Suppressor macrophage (primary cell): Measurements from ENCODE around the gene WDR70.
A peak's percentile ranks its signal among the peaks of the same experiment; 100 is the strongest.
"Not testable (repeated sequence)": the region's sequence is repeated elsewhere in the genome, so short reads cannot be mapped to it uniquely, and the experiment has no call there.

Source experiments
- DNase-seq, 4 experiments: peaks; one replicate each; pipeline ENCODE4 v3.0.0-alpha.2; 2020 to 2022

Gene WDR70

DNA sequence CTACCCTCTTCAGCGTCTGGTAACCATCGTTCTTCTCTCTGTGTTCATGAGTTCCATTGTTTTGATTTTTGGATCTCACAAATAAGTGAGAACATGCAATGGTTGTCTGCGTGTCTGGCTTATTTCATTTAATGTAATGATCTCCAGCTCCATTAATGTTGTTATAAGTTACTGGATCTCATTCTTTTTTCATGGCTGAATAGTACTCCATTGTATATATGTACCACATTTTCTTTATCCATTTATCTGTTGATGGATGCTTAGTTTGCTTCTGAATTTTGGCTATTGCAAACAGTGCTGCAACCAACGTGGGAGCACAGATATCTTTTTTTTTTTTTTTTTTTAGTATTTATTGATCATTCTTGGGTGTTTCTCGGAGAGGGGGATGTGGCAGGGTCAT lies 139.2 kb downstream of the WDR70 start:
- DNase-seq: not testable (repeated sequence)

DNA sequence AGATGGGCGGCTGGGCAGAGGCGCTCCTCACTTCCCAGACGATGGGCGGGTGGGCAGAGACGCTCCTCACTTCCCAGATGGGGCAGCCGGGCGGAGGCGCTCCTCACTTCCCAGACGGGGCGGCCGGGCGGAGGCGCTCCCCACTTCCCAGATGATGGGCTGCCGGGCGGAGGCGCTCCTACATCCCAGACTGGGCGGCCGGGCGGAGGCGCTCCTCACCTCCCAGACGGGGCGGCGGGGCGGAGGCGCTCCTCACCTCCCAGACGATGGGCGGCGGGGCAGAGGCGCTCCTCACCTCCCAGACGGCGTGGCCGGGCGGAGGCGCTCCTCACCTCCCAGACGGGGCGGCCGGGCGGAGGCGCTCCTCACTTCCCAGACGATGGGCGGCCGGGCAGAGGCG lies 140.2 kb downstream of the WDR70 start:
- no peak for DNase-seq

DNA sequence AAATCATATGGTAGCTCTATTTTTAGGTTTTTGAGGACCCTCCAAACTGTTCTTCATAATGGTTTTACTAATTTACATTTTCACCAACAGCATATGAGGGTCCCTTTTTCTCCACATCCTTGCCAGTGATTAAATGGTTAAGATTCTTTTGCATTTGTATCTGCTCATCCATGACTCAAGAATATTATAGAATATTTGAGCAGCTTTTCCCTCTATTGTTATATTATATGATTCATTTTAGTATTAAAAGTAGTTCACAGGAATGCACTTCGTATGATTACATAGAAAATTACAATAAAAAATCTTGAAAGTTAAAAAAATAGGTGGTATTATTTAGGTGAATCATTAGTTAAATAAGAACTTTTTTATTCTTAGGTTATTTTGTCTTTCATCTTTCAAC lies 140.7 kb downstream of the WDR70 start:
- DNase-seq: no peak

DNA sequence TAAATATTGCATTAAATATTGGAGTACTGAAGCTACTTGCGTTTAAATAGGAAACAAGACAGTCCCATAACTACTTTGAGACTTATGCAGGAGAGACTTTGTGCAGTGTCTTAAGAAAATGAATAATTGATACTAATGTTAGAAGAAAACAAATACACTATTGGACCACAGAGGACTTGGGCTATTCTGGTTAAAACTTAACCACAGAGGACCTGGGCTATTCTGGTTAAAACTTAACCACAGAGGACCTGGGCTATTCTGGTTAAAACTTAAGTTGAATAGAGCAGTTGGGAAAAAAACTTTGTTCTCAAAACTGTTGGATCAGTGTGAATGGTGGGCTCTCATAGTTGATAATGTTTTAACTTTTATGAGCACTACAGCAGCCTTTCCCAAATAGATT lies 141.7 kb downstream of the WDR70 start:
- DNase-seq: no peak

DNA sequence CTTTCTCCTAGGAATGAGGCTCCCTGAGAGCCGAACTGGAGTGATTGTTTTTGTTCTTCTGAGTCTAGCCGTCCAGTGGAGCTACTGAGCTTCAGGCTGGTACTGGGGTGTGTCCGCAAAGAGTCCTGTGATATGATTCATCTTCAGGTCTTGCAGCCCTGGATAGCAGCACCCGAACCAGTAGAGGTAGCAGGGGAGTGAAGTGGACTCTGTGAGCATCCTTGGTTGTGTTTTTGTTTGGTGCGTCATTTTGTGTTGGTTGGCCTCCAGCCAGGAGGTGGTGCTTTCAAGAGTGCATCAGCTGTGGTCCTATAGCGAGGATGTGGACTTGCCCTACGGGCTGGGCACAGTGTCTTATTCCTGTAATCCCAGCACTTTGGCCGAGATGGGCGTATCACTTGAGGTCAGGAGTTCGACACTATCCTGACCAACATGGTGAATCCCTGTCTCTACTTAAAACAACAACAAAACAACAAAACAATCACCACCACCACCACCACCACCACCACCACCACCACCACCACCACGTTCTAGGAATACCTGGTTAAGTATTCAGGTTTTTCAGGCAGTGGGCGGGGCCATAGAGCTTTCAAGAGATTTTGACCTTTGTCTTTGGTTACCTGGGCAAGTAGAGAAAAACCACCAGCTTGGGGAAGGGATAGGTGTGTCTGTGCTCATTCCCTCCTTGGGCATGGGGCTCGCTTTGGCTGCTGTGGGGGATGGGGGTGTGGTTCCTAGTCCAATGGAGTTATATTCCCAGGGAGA lies 154.0 kb downstream of the WDR70 start:
- no peak for DNase-seq

DNA sequence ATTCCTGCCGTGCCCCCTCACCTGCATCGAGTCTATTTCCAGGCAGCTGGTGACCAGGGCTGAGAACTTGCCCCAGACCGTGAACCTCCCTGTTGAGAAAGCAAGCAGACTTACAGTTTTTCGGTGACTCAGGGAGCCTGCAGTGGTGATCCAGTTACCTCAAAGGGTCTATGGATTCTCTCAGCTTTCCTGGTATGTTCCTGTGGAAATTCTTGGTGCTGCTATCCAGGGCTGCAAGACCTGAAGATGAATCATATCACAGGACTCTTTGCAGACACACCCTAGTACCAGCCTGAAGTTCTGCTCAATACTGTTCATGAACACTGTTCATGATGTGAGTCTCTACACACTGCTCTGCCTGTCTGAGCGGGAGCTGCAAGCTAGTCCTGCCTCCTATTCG lies 154.7 kb downstream of the WDR70 start:
- no peak for DNase-seq

DNA sequence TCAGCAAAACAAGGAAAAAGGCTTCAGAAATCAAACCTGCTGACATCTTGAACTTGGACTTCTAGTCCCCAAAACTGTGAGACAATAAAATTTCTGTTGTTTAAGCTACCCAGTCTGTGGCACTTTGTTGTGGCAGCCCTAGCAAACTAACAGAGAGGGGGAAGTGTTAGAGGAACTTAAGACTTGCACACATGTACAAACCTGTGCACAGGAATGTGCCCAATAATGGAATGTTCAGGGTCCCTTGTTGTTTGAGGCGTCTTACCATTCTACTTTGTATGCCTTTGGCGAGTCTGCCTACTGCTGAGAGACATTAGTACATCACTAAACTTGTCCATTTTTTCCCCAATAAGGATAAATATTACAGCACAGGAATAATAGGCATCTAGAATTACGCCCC lies 160.3 kb downstream of the WDR70 start:
- DNase-seq: no peak

DNA sequence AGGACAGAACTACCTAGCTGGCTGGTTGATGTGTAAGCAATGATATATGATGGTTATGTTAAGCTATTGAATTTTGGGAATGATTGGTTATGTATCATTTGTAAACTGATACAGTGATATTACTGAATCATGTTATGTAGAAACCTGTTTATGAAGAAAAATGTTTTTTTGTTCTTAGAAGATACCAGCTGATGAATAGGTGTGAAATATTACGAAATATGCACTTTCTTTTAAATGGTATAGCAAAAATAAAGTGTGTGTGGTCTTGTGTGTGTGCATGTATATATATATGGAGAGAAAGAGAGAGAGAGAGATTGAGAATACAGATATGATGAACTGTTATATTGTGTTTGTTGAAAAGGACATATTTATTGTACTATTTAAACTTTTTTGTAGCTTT lies 164.1 kb downstream of the WDR70 start:
- no peak for DNase-seq

DNA sequence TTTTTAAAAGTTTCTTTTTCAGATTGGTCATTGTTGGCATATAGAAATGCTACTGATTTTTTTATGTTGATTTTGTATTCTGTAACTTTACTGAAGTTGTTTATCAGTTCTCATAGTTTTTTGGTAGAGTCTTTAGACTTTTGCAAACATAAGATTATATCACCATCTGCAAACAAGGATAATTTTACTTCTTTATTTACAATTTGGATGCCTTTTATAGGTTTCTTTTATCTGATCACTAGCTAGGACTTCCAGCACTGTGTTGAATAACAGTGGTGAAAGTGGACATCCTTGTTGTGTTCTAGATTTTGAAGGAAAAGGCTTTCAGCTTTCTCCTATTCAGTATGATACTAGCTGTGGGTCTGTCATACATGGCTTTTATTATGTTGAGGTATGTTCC lies 170.3 kb downstream of the WDR70 start:
- DNase-seq: no peak

DNA sequence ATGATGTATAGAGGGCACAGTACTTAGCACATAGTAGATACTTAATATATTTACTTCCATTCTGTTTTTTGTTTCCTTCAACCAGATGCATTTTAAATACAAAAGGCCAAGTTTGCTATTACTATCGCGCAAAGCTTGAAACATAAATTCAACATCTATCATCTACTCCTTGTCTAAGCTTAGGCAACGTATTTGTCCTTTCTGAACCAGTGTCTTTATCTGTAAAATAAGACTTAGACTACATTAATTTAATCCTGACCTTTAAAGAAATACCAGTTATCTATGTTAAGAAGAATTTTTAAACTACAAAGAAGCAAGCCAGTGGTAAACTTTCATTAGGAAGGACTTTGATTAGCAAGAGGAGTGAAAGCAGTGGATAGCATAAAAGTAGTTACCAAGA lies 173.0 kb downstream of the WDR70 start:
- no peak for DNase-seq

DNA sequence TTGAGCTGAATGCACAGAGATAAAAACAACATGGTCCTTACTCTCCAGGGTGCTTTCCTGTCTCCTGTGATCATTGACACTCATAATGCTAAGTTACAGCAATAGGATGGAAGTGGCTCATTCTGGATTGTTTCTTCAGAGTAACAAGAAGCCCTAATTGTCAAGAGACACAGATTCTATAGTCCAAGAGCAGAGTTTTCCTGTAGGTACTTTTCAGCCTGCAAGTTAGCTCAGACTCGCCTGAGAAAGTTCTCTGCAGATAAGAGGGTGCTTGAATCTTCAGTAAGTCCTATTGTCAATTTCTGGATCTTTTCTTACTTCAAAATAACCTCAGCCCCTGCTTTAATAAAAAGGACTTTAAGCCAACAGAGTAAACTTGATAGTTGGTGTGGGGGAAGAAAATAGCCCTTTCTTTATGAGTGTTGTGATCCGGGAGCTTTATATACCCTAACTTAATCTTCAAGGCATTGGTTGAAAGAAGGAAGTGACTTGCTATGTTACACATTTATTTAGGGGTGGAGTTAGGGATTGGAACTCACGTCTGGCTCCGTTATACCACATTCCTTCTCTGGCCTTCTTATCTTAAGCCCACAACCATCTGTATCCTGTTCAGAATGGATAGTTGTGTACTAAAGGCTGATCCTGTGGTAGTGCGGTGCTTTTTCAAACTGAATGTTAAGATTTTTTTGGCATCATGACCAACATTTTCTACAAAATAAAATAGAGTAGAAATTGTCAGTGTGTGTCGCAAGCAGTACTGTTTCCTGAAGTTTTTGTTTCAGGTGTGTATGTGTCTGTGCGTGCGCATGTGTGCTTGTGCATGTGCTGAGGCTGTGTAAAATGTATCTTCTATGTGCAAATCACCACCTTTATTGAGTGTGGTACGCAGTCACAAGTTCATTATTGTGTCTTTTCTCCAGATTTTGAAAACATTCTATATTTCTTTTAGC lies 173.9 kb downstream of the WDR70 start:
- peak in 1 of 4 experiments; percentile 14 for DNase-seq

DNA sequence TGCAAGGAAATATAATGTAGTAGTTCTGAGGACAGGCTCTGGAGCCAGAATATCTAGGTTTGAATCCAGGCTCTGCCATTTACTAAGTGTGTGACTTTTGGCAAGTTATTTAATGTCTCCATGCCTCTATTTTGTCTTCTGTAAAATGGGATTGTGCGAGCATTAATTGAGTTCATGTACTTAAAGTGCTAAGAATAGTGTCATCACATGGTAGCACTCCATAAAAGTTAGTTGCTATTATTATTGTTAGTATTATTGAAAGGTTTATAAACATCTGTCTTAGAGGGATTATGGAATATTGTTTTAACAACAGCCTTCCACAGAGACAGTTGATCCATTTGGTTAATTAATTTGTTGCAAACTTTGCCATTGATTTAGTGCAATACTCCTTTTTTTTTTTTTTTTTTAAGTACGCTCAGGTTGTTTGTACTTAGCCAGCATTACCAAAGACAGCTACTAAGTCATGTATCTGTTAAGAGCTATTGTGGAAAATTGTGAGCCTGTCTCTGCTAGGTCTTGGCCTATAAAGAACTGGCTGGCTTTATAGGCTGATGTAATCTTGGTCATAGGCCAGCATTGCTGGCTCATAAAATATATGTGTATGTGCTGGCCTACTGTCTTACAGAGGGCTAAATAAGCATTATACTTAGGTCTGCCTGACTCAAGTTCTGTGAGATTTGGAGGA lies 174.7 kb downstream of the WDR70 start:
- DNase-seq: no peak

DNA sequence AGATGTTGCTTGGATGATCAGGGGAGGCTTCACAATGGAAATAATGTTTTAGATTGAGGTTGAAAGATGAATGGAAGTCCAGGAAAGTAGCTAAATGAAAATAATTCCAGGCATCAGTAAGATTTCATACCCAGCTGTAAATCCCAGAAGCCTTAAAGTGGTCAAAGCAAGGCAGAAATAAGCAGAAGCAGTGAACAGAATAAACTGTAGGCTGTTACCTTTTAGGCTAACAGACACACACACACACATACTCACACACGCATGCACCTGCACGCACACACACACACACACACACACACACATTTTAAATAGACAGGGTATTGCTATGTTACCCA lies 175.3 kb downstream of the WDR70 start:
- no peak for DNase-seq

DNA sequence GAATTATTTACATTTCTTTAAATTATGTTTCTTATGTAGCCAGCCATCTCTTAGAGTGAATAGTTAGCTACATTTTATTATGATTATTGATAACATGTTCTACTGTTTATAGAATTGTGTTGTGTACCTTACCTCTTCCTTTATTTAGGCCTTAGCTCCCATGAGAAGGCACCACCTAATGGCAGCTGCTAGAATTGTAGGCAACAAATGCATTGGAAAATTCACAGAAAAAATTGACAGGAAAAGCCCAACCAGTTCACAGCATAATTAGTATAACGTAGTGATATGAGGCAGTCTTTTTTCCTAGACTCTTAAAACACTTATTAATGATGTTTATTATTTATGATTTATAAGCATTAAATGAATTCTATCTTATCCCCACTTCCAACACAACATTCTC lies 175.8 kb downstream of the WDR70 start:
- DNase-seq: peak; percentile 8 to 43 (median 24)

DNA sequence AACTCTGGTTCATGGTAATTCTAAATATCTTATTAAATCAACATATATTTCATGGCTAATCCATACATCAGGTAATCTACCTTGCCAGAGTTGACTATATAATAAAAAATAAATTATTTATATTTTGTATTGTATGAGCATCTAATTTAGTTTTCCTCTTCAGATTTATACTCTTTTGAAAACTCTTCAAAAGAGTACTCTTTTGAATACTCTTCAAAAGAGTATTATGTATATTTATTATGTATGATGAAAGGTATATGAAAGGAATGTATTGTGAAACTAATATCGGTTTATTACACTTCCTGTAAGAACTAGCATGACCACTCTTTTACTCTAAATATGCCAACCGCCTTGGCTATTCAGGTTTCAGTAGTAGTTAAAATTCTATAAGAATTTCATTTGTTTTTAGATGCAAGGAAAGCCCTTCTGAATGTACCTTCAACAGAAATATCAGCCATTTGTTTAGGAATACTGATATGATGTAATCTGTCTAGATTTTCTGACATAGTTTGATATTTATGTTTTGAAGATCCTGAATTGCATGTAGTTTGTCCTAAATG lies 178.7 kb downstream of the WDR70 start:
- no peak for DNase-seq

DNA sequence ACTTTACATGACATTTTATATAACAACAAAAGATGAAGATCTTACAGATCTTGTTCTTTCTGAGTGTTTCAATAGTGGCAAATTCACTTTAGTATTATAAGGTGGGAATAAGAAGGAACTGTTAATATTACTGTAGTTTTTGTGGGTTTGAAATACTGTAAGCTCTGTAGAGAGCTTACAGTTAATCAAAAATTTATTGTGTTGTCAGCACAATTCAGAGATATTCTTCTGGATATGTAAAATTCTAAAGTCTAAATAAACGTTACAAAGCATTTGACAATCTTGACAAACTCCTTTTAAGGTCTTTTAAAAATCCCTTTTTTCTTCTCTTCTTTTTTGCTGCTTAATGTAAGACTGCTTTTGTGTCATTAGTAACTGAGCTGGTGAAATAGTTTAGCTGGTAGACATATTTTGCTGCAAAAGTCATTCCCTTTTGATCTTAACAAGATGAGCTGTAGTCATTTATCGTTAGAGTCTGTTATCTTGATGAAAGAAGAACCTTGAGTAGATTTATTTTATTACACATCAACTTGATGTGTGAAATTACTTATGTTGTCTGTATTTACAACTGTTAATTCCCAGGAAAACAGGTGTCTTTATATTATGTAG lies 186.0 kb downstream of the WDR70 start:
- DNase-seq: no peak

DNA sequence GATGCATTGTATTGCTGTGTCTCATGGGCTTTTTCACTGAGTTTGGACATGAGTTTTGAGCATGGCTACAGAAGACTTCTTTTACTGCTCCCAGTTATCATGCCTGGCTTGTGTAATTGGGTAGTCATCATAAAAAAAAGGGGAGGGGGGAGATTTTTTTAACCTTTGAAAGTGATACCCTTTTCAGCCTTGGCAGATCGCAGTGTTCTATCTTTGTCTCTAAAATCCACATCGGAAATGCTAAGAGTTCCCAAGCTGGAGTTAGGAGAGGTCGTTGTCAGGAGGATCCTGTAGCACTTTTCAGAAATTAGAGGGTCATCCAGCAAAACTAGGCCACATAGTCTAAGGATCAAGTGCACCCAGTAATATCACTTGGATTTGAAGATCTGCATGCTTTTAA lies 188.4 kb downstream of the WDR70 start:
- DNase-seq: no peak

DNA sequence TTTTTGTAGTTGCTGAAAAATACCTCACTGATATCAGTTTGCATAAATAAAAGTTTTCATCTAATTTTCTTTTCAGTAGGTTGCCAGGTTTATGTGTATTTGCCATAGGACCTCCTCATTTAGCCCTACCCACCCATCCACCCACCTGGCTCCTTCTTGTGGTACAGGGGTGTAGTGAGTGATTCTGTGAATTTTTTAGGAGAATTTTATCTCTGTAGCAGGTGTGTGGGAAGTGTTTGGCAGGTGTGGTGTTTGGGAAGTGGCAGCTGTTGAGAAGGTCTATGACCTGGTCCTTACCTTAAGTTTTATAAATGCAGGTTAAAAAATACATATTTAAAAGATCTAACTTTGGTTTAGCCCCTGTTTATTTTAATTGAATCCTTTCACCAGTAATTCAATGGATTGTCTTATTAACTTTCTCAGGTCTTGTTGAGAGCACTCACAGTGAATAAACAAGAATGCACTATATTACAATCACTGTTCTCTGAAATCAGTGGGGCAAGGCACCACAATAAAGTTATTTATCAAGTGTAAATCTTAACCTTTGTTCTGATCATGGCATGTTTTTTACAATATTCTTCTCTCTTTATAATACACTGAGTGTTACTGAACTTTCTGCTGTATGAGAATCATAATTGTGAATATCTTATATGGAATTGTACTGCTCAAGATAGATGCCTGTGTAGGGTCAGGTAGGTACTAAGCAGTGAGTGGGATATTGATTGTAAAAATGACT lies 189.1 kb downstream of the WDR70 start:
- DNase-seq: no peak

DNA sequence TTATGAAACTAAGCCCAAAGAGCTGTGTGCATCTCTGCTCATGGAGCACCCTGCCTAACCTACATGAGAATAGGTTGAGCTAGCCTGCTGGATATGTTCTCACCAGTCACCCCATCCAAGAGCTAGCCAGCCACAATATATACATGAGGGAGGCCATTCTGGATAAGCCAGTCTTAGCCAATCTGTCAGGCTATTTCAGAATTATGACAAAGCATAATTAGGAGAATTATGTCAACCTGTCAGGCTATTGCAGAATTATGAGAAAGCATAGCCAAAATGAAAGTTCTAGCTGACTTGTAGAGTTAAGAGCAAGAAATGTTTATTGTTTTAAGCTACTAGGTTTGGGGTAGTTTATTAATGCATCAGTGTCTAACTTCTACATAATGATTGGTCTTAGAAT lies 189.8 kb downstream of the WDR70 start:
- DNase-seq: peak in 2 of 4 experiments; percentile 5 to 8

DNA sequence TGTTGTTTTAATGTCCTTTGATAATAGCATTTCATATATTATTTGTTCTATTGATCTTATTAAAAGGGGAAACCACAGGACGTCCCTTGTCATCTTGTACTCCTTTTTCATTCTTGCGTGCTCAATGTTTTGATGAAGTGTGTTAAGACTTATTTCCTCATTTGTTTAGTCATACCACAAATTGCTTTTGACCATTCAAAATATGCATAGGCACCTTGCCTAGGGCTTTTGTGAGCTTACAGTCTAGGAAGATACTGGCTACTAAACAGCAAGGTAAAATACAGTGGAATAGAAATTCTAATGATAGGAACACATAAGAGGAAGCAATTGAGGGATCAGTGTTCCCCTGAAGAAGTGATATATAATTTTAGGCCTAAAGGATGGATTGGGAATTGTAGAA lies 190.3 kb downstream of the WDR70 start:
- DNase-seq: peak in 2 of 4 experiments; percentile 8 to 17

DNA sequence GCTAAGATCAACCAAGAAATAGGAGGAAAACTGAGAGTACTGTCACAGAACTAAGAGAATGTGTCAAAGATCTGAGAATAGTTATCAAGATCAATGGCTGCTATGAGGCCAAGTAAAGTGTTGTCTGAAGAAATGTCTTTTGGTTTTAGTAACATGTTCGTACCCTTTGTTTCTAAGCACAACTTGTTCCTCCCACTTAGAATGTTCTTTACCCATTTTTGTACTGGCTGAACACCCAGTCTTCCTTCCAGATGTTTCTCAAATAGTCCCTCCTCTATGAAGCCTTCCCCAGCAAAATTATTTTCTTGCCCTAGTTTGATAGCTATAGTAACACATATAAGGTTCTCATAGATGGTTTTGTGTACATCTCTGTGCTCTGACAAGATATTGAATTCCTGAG lies 191.5 kb downstream of the WDR70 start:
- DNase-seq: no peak

DNA sequence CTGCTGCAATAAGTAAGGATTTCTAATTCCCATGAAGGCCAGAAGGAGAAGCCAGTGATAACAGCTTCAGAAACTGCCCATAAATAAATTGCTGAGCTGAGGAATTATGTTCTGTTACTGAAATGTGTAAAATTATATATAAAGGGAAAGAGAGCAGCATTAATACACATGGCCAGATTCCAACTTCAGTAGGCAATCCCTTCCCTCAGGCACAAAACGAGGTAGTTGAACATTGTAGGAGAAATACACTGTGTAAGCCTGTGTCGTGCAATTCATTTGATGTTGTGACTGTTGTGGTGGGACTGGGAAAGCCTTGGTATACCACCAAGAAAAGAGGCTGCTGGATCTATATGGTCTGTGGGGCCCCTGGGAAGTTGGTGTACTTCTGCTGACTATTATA lies 192.9 kb downstream of the WDR70 start:
- no peak for DNase-seq
